ENCODE measurements around the gene SEZ6L.

The SEZ6L gene

GRCh38 chr22:26324150-26324549 lies 154.9 kb downstream of the SEZ6L start:
- H3K4me3 ChIP-seq (ENCODE audit: low read depth, low read length), result no peak overlapping the region
- TF ChIP-seq CTCF (IDR thresholded peaks at IDR 0.05; ENCODE audit: low read depth, low read length), result no peak

GRCh38 chr22:26325641-26326040 lies 156.4 kb downstream of the SEZ6L start:
- no peak for TF ChIP-seq CTCF (IDR thresholded peaks at IDR 0.05; ENCODE audit: low read depth, low read length)
- no peak overlapping the region for H3K4me3 ChIP-seq (ENCODE audit: low read depth, low read length)

GRCh38 chr22:26326803-26327202 lies 157.5 kb downstream of the SEZ6L start:
- TF ChIP-seq CTCF (IDR thresholded peaks at IDR 0.05; ENCODE audit: low read depth, low read length), result no peak
- no peak overlapping the region for H3K4me3 ChIP-seq (ENCODE audit: low read depth, low read length)

- no peak overlapping the region for H3K4me3 ChIP-seq (ENCODE audit: low read depth, low read length)
- TF ChIP-seq CTCF (IDR thresholded peaks at IDR 0.05; ENCODE audit: low read depth, low read length), result no peak
These were observed 158.0 kb downstream of the SEZ6L start for GRCh38 chr22:26327306-26327705.

- no peak for TF ChIP-seq CTCF (IDR thresholded peaks at IDR 0.05; ENCODE audit: low read depth, low read length)
- H3K4me3 ChIP-seq (ENCODE audit: low read depth, low read length), result no peak overlapping the region
These were observed 159.0 kb downstream of the SEZ6L start for GRCh38 chr22:26328221-26328620.

GRCh38 chr22:26330971-26331625 lies 161.8 kb downstream of the SEZ6L start:
- TF ChIP-seq CTCF (IDR thresholded peaks at IDR 0.05; ENCODE audit: low read depth, low read length), result peak; percentile 84
- no peak overlapping the region for H3K4me3 ChIP-seq (ENCODE audit: low read depth, low read length)

- TF ChIP-seq CTCF (IDR thresholded peaks at IDR 0.05; ENCODE audit: low read depth, low read length), result no peak
- no peak overlapping the region for H3K4me3 ChIP-seq (ENCODE audit: low read depth, low read length)
These were observed 164.0 kb downstream of the SEZ6L start for GRCh38 chr22:26333088-26333800.
